ENCODE data around the gene GPBP1. TPM values are rescaled to one million over a fixed set of nuclear protein-coding genes. Genes with fewer than 3 reads are reported as not detected.
"Not testable (repeated sequence)": the region's sequence is repeated elsewhere in the genome, so short reads cannot be mapped to it uniquely, and the experiment has no call there.

The GPBP1 gene
- total and polyA plus RNA-seq, 8 donors: 55.3 to 171 (median 148) TPM

DNA sequence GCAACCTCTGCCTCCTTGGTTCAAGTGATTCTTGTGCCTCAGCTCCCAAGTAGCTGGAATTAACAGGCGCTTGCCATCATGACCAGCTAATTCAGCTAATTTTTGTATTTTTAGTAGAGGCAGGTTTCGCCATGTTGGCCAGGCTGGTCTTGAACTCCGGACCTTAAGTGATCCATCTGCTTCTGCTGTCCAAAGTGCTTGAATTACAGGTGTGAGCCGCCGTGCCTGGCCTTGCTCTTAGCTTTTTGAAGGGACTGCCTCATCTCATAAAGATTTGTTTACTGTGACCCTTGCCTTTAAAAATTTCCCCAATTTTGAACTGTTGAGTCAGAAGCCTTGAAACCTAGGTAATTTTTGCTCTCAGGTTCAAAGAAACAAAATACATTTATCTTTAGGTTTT, 17.3 kb downstream of the GPBP1 start:
- Histone ChIP-seq H3K9me3 (no peaks in the 10 kb centered on the region), H3K36me3 (peaks cover 0 to 26% of the 10 kb centered on the region in 2 donors), H3K27me3 (no peaks in the 10 kb centered on the region), H3K4me3 (no peak overlapping the region), H3K4me1 (peaks cover 0 to 70% of the 10 kb centered on the region in 2 donors), H3K27ac (no peak overlapping the region)
- intact Hi-C loops (cut with DNase I): no loop called here
- DNase-seq: no peak
- ATAC-seq: no peak
- TF ChIP-seq, protein P1, sequence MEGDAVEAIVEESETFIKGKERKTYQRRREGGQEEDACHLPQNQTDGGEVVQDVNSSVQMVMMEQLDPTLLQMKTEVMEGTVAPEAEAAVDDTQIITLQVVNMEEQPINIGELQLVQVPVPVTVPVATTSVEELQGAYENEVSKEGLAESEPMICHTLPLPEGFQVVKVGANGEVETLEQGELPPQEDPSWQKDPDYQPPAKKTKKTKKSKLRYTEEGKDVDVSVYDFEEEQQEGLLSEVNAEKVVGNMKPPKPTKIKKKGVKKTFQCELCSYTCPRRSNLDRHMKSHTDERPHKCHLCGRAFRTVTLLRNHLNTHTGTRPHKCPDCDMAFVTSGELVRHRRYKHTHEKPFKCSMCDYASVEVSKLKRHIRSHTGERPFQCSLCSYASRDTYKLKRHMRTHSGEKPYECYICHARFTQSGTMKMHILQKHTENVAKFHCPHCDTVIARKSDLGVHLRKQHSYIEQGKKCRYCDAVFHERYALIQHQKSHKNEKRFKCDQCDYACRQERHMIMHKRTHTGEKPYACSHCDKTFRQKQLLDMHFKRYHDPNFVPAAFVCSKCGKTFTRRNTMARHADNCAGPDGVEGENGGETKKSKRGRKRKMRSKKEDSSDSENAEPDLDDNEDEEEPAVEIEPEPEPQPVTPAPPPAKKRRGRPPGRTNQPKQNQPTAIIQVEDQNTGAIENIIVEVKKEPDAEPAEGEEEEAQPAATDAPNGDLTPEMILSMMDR (IDR thresholded peaks at IDR 0.05): no peak

DNA sequence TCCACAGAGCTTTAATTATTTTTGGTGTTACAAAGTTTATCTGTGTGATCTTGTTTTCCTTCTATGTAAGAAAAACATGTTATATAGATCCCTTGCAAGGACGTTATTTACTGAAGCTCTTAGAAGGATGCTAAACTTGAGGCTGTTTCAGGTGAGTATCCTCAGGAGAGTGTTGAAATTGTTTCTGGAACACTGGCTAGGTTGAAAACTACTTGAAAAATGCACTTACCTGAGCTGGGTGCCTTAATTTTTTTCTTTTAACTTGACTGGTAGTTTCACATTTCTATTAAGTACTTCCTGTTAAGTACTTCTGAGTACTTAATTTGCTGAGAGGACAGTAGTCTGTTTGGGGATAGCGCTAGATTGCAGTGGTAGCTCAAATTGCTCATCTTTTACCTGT, 18.1 kb downstream of the GPBP1 start:
- ATAC-seq: peak; percentile 78
- H3K4me1 ChIP-seq: peaks cover 0 to 62% of the 10 kb centered on the region in 2 donors
- TF ChIP-seq, protein P1 (IDR thresholded peaks at IDR 0.05): no peak
- no peak for DNase-seq
- intact Hi-C loops (cut with DNase I): no loop called here
- no peaks in the 10 kb centered on the region for H3K9me3 ChIP-seq
- no peak overlapping the region for H3K27ac ChIP-seq
- peaks cover 0 to 34% of the 10 kb centered on the region in 2 donors for H3K36me3 ChIP-seq
- no peaks in the 10 kb centered on the region for H3K27me3 ChIP-seq
- H3K4me3 ChIP-seq: no peak overlapping the region

GRCh38 chr5:57192832-57193231, 19.0 kb downstream of the GPBP1 start:
- intact Hi-C loops (cut with DNase I); H3K27me3 ChIP-seq; ATAC-seq; H3K4me3 ChIP-seq; DNase-seq; H3K27ac ChIP-seq; H3K9me3 ChIP-seq: not testable (repeated sequence)
- peaks cover 0 to 54% of the 10 kb centered on the region in 2 donors for H3K4me1 ChIP-seq
- peaks cover 0 to 41% of the 10 kb centered on the region in 2 donors for H3K36me3 ChIP-seq

GRCh38 chr5:57193757-57194413, 20.0 kb downstream of the GPBP1 start:
- H3K4me1 ChIP-seq: peaks cover 0 to 48% of the 10 kb centered on the region in 2 donors
- H3K9me3 ChIP-seq: no peaks in the 10 kb centered on the region
- H3K27me3 ChIP-seq: no peaks in the 10 kb centered on the region
- H3K27ac ChIP-seq: no peak overlapping the region
- ATAC-seq (no peak), DNase-seq (no peak)
- intact Hi-C loops (cut with DNase I): no loop called here
- H3K4me3 ChIP-seq: no peak overlapping the region
- TF ChIP-seq, protein P1 (IDR thresholded peaks at IDR 0.05): no peak
- H3K36me3 ChIP-seq: peaks cover 0 to 41% of the 10 kb centered on the region in 2 donors

DNA sequence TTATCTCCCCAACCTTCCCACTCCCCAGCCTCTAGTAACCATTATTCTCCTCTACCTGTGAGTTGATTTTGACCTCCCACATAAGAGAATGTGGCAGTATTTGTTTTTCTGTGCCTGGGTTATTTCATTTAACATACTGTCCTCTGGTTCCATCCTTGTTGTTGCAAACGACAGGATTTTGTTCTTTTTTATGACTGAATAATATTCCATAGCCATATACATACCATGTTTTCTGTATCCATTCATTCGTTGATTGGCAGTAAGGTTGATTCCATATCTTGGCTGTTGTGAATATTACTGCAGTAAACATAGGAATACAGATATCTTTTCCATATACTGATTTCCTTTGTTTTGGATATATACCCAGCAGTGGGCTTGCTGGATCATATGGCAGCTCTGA, 20.8 kb downstream of the GPBP1 start:
- TF ChIP-seq, protein P1 (IDR thresholded peaks at IDR 0.05): no peak
- H3K36me3 ChIP-seq: peaks cover 0 to 41% of the 10 kb centered on the region in 2 donors
- H3K27ac ChIP-seq: no peak overlapping the region
- H3K4me1 ChIP-seq: peaks cover 0 to 48% of the 10 kb centered on the region in 2 donors
- no peaks in the 10 kb centered on the region for H3K27me3 ChIP-seq
- intact Hi-C loops (cut with DNase I): no loop called here
- no peak overlapping the region for H3K4me3 ChIP-seq
- H3K9me3 ChIP-seq: no peaks in the 10 kb centered on the region
- ATAC-seq: no peak
- DNase-seq: no peak

DNA sequence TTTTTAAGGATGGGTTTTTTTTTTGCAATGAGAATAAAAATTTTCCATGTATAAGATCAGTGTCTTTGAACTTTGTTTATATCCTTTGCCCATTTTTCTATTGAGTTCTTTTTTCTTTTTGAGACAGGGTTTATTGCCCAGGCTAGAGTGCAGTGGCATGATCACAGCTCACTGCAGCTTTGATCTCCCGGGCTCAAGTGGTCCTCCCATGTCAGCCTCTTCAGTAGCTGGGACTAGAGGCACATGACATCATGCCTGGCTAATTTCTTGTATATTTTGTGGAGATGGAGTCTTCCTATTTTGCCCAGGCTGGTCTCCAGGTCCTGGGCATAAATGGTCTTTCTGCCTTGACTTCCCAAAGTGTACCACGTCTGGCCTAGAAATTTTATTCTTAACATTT, 21.2 kb downstream of the GPBP1 start:
- peaks cover 0 to 49% of the 10 kb centered on the region in 2 donors for H3K4me1 ChIP-seq
- TF ChIP-seq, protein P1 (IDR thresholded peaks at IDR 0.05): no peak
- H3K9me3 ChIP-seq: no peaks in the 10 kb centered on the region
- H3K27me3 ChIP-seq: no peaks in the 10 kb centered on the region
- DNase-seq (no peak), ATAC-seq (no peak)
- intact Hi-C loops (cut with DNase I): no loop called here
- peaks cover 0 to 41% of the 10 kb centered on the region in 2 donors for H3K36me3 ChIP-seq
- H3K4me3 ChIP-seq: no peak overlapping the region
- no peak overlapping the region for H3K27ac ChIP-seq

All from left lung (tissue), 10 donors.